Tibial nerve (tissue), 4 donors: Measurements from ENCODE around the gene KAT2B. TPM values are rescaled to one million over a fixed set of nuclear protein-coding genes. Genes with fewer than 3 reads are reported as not detected.

Experiments
- DNase-seq, 2 donors: peaks; one replicate each; pipeline ENCODE4 v3.0.0-alpha.2; 2019; ENCODE audit warnings: low spot score in 2 of 2
- H3K27ac ChIP-seq, 4 donors: fragments of 200-600 bp; sonication (generic) in 3 of 4; one replicate each; pipeline ENCODE4 v1.5.1; 2017 to 2019; ENCODE audit warnings: mild to moderate bottlenecking in 1 of 4
- H3K27me3 ChIP-seq, 2 donors: fragments of 200-600 bp; sonication (generic) in 1 of 2; one replicate each; pipeline versions ENCODE4 v1.5.1 to v1.6.0; 2017 to 2019
- H3K36me3 ChIP-seq, 3 donors: fragments of 200-600 bp; sonication (generic); one replicate each; pipeline ENCODE4 v1.5.1; 2018 to 2019
- H3K4me1 ChIP-seq, 4 donors: fragments of 200-600 bp; sonication (generic) in 3 of 4; one replicate each; pipeline ENCODE4 v1.5.1; 2017 to 2019
- H3K4me3 ChIP-seq, 4 donors: fragments of 200-600 bp; sonication (generic) in 3 of 4; one replicate each; pipeline ENCODE4 v1.5.1; 2017 to 2019; ENCODE audit warnings: mild to moderate bottlenecking in 1 of 4, moderate library complexity in 1 of 4
- H3K9me3 ChIP-seq, 4 donors: fragments of 200-600 bp; sonication (generic) in 3 of 4; one replicate each; pipeline ENCODE4 v1.5.1; 2017 to 2019
- CTCF ChIP-seq, 5 experiments: fragments of 200-600 bp in 3 of 5; fragments of 450-650 bp in 2 of 5; sonication (generic) in 3 of 5; IDR thresholded peaks; one replicate each; pipeline ENCODE4 v1.5.1; 2016 to 2019; ENCODE audit warnings: antibody characterized with exemption in 5 of 5, mild to moderate bottlenecking in 3 of 5, moderate library complexity in 2 of 5
- EP300 ChIP-seq, 2 donors: sonication (generic); formaldehyde crosslinking; IDR thresholded peaks; one replicate each; pipeline ENCODE4 v1.6.1; 2017; ENCODE audit warnings: antibody characterized with exemption in 2 of 2, mild to moderate bottlenecking in 1 of 2
- POLR2A ChIP-seq, 2 donors: fragments of 450-650 bp; IDR thresholded peaks; one replicate each; pipeline ENCODE4 v1.6.1; 2017; ENCODE audit warnings: antibody characterized with exemption in 2 of 2, mild to moderate bottlenecking in 2 of 2, moderate library complexity in 2 of 2
- WGBS, 2 donors: methylation state at CpG; one replicate each; pipeline ENCODE4 v1.1.5; 2018; 5-methylcytosine and 5-hydroxymethylcytosine counted together
- total RNA-seq, 4 donors: library from RNA; depleted of rRNA; stranded (reverse); fragments of >200 nt; gene quantifications; one replicate each; pipeline ENCODE4 v1.1.0, GENCODE V29; 2016

Gene KAT2B
- total RNA-seq, 4 donors from 2014 or later = 34.5 to 87.2 (median 60.1) TPM

- DNase-seq = no peak
- WGBS, 2 donors = 88% methylated on average over 6 of the region's 6 CpGs
- TF ChIP-seq CTCF (IDR thresholded peaks at IDR 0.05) (no peak), POLR2A (IDR thresholded peaks at IDR 0.05) (no peak), EP300 (IDR thresholded peaks at IDR 0.05) (no peak)
Measured at GRCh38 chr3:20074226-20075063, 34.2 kb downstream of the KAT2B start.

GRCh38 chr3:20075197-20075596, 35.0 kb downstream of the KAT2B start:
- no peak for DNase-seq
- 86 to 90% methylated on average over 5 of the region's 5 CpGs for WGBS, 2 donors
- TF ChIP-seq POLR2A (IDR thresholded peaks at IDR 0.05) (no peak), CTCF (IDR thresholded peaks at IDR 0.05) (no peak), EP300 (IDR thresholded peaks at IDR 0.05) (no peak)
- Histone ChIP-seq H3K4me3 (no peak overlapping the region), H3K27me3 (no peaks in the 10 kb centered on the region), H3K4me1 (peaks cover 0 to 66% (median 16%) of the 10 kb centered on the region in 4 donors), H3K27ac (peak overlapping the region; percentile 24 to 91 (median 60)), H3K36me3 (no peaks in the 10 kb centered on the region), H3K9me3 (no peaks in the 10 kb centered on the region)

More at GRCh38 chr3:20074226-20075063, 34.2 kb downstream of the KAT2B start:
- H3K9me3 ChIP-seq = no peaks in the 10 kb centered on the region
- H3K36me3 ChIP-seq = no peaks in the 10 kb centered on the region
- no peaks in the 10 kb centered on the region for H3K27me3 ChIP-seq
- no peak overlapping the region for H3K4me3 ChIP-seq
- peaks cover 0 to 60% (median 17%) of the 10 kb centered on the region in 4 donors for H3K4me1 ChIP-seq
- peak overlapping the region; percentile 46 to 91 (median 80) for H3K27ac ChIP-seq

- DNase-seq = no peak
- Histone ChIP-seq H3K27ac (peak overlapping the region in 3 of 4 donors; percentile 15 to 91 (median 90)), H3K36me3 (no peaks in the 10 kb centered on the region), H3K27me3 (no peaks in the 10 kb centered on the region), H3K4me1 (peaks cover 0 to 73% (median 19%) of the 10 kb centered on the region in 4 donors), H3K4me3 (no peak overlapping the region), H3K9me3 (no peaks in the 10 kb centered on the region)
- TF ChIP-seq CTCF (IDR thresholded peaks at IDR 0.05) = no peak
- no peak for TF ChIP-seq POLR2A (IDR thresholded peaks at IDR 0.05)
- no peak for TF ChIP-seq EP300 (IDR thresholded peaks at IDR 0.05)
- 48 to 57% methylated on average over 6 of the region's 6 CpGs for WGBS, 2 donors
Measured at GRCh38 chr3:20076296-20076997, 36.2 kb downstream of the KAT2B start.

- Histone ChIP-seq H3K4me1 (peaks cover 0 to 68% (median 17%) of the 10 kb centered on the region in 4 donors), H3K36me3 (no peaks in the 10 kb centered on the region), H3K27me3 (no peaks in the 10 kb centered on the region), H3K4me3 (no peak overlapping the region), H3K27ac (peak overlapping the region in 3 of 4 donors; percentile 15 to 91 (median 90)), H3K9me3 (no peaks in the 10 kb centered on the region)
- TF ChIP-seq EP300 (IDR thresholded peaks at IDR 0.05) (no peak), POLR2A (IDR thresholded peaks at IDR 0.05) (no peak)
- WGBS, 2 donors = 81 to 86% methylated on average over 1 of the region's 1 CpG
- DNase-seq = no peak
Measured at GRCh38 chr3:20077068-20077467, 36.8 kb downstream of the KAT2B start.

GRCh38 chr3:20078194-20078714, 38.0 kb downstream of the KAT2B start:
- Histone ChIP-seq H3K27ac (peak overlapping the region in 3 of 4 donors; percentile 45 to 91 (median 90)), H3K4me3 (no peak overlapping the region), H3K4me1 (peaks cover 0 to 58% (median 14%) of the 10 kb centered on the region in 4 donors), H3K27me3 (no peaks in the 10 kb centered on the region), H3K9me3 (no peaks in the 10 kb centered on the region), H3K36me3 (no peaks in the 10 kb centered on the region)
- DNase-seq = no peak
- TF ChIP-seq EP300 (IDR thresholded peaks at IDR 0.05) (no peak), CTCF (IDR thresholded peaks at IDR 0.05) (no peak), POLR2A (IDR thresholded peaks at IDR 0.05) (no peak)
- 71 to 73% methylated on average over 9 of the region's 9 CpGs for WGBS, 2 donors
